ENCODE data around the gene GNAO1. TPM values are rescaled to one million over a fixed set of nuclear protein-coding genes. Genes with fewer than 3 reads are reported as not detected.
A peak's percentile ranks its signal among the peaks of the same experiment; 100 is the strongest.

GNAO1 gene
- total and polyA plus RNA-seq, 4 donors: 34.4 to 331 (median 177) TPM

GRCh38 chr16:56196381-56196780 lies 5.1 kb downstream of the GNAO1 start:
- DNase-seq (ENCODE audit: low read depth in 4 of 6, low spot score in 6 of 6): no peak
- H3K4me1 ChIP-seq (ENCODE audit: control insufficient read depth, insufficient read depth, low read length): peaks cover 17% of the 10 kb centered on the region
- H3K27ac ChIP-seq (ENCODE audit: low read depth, low read length): no peak overlapping the region
- no peaks in the 10 kb centered on the region for H3K9me3 ChIP-seq (ENCODE audit: control insufficient read depth, insufficient read depth, low read length)
- H3K4me3 ChIP-seq (ENCODE audit: low read depth, low read length): no peak overlapping the region
- H3K27me3 ChIP-seq (ENCODE audit: control insufficient read depth, insufficient read depth, low read length): peaks cover 7% of the 10 kb centered on the region
- no peaks in the 10 kb centered on the region for H3K36me3 ChIP-seq (ENCODE audit: control insufficient read depth, insufficient read depth, low read length)
- WGBS (ENCODE audit: insufficient coverage): 87% methylated on average over 4 of the region's 5 CpGs

DNA sequence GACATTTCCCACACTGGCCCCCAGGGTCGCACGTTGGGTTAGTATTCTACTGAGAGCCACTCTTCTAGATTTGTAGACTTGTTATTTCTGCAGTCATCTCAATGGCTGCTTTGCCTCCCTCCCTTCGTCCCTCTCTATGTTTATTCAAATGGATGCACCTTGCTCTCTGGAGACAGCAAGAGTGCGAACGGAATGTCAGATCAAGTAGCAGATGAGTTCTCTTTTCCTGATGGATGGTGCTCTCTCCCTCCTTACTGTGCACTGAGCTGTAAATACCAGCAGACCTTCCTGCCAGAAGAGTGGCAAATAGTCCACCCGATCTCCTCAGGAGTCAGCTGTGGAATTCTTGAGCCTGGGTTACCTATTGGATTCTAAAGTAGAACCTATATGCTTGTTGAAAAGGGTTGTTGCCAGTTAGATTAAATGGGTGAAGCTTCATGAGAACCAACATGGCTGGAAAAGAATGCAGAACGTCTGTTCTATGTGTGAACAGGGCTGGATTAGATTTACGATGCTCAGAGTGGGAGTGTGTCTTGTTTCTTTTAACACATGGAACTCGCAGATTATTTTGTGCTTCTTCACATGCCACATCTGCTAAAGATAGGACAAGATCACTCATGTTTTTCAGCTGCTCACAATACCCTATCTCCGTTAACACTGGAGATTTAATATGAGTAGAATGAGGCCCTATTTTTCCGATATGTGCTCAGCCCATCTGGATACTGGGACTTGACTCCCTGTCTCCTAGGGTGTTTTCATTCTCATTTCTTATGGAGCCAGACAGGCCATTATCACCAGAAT lies 6.1 kb downstream of the GNAO1 start:
- H3K36me3 ChIP-seq (ENCODE audit: control insufficient read depth, insufficient read depth, low read length): no peaks in the 10 kb centered on the region
- no peaks in the 10 kb centered on the region for H3K9me3 ChIP-seq (ENCODE audit: control insufficient read depth, insufficient read depth, low read length)
- peaks cover 17% of the 10 kb centered on the region for H3K4me1 ChIP-seq (ENCODE audit: control insufficient read depth, insufficient read depth, low read length)
- DNase-seq (ENCODE audit: low read depth in 4 of 6, low spot score in 6 of 6): peak in 2 of 6 donors; percentile 15 to 54
- WGBS (ENCODE audit: insufficient coverage): 39% methylated on average over 3 of the region's 11 CpGs
- peaks cover 7% of the 10 kb centered on the region for H3K27me3 ChIP-seq (ENCODE audit: control insufficient read depth, insufficient read depth, low read length)
- H3K4me3 ChIP-seq (ENCODE audit: low read depth, low read length): no peak overlapping the region
- H3K27ac ChIP-seq (ENCODE audit: low read depth, low read length): no peak overlapping the region

DNA sequence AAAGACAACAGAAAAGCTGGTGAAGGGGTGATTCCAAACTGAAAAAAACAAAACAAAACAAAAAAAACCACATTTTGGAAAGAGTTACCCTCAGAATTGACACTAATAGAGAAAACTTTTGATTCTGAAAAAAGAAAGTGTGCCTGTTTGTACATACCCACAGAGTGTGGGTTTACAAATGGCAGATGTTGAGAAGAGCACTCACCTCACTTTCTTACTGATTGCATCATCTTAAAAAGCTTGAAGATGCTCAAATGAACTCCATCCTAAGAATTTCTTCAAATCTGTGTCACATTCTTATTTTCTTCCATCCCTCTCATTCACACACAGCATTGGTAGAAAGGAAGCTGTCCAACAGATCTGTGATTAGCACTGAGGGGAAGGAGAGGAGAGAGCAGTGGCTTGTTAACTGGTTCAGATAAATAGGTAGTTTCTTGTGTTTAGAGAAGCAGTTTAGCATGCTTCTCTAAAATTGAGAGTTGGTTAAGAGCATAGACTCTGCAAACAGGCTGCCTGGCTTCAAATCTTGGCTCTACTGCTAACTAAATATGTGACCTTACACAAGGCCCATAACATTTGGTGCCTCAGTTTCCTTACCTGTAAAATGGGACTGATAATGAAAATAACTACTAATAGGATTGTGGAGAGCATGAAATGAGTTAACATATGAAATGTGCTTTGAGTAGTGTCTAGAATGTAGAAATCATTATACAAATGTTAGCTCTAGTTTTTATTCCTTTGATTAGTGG lies 6.9 kb downstream of the GNAO1 start:
- Histone ChIP-seq H3K27ac (ENCODE audit: low read depth, low read length) (no peak overlapping the region), H3K36me3 (ENCODE audit: control insufficient read depth, insufficient read depth, low read length) (no peaks in the 10 kb centered on the region), H3K9me3 (ENCODE audit: control insufficient read depth, insufficient read depth, low read length) (no peaks in the 10 kb centered on the region), H3K4me1 (ENCODE audit: control insufficient read depth, insufficient read depth, low read length) (peaks cover 17% of the 10 kb centered on the region), H3K4me3 (ENCODE audit: low read depth, low read length) (no peak overlapping the region), H3K27me3 (ENCODE audit: control insufficient read depth, insufficient read depth, low read length) (peaks cover 3% of the 10 kb centered on the region)
- no peak for DNase-seq (ENCODE audit: low read depth in 4 of 6, low spot score in 6 of 6)

GRCh38 chr16:56198755-56199114 lies 7.4 kb downstream of the GNAO1 start:
- no peaks in the 10 kb centered on the region for H3K9me3 ChIP-seq (ENCODE audit: control insufficient read depth, insufficient read depth, low read length)
- WGBS (ENCODE audit: insufficient coverage): 65% methylated on average over 4 of the region's 4 CpGs
- no peak for DNase-seq (ENCODE audit: low read depth in 4 of 6, low spot score in 6 of 6)
- no peak overlapping the region for H3K27ac ChIP-seq (ENCODE audit: low read depth, low read length)
- no peak overlapping the region for H3K4me3 ChIP-seq (ENCODE audit: low read depth, low read length)
- no peaks in the 10 kb centered on the region for H3K36me3 ChIP-seq (ENCODE audit: control insufficient read depth, insufficient read depth, low read length)
- H3K27me3 ChIP-seq (ENCODE audit: control insufficient read depth, insufficient read depth, low read length): no peaks in the 10 kb centered on the region
- peaks cover 14% of the 10 kb centered on the region for H3K4me1 ChIP-seq (ENCODE audit: control insufficient read depth, insufficient read depth, low read length)

GRCh38 chr16:56199164-56199563 lies 7.9 kb downstream of the GNAO1 start:
- no peak overlapping the region for H3K27ac ChIP-seq (ENCODE audit: low read depth, low read length)
- no peak for DNase-seq (ENCODE audit: low read depth in 4 of 6, low spot score in 6 of 6)
- 90% methylated on average over 2 of the region's 2 CpGs for WGBS (ENCODE audit: insufficient coverage)
- no peaks in the 10 kb centered on the region for H3K36me3 ChIP-seq (ENCODE audit: control insufficient read depth, insufficient read depth, low read length)
- H3K4me1 ChIP-seq (ENCODE audit: control insufficient read depth, insufficient read depth, low read length): peaks cover 10% of the 10 kb centered on the region
- H3K9me3 ChIP-seq (ENCODE audit: control insufficient read depth, insufficient read depth, low read length): no peaks in the 10 kb centered on the region
- no peak overlapping the region for H3K4me3 ChIP-seq (ENCODE audit: low read depth, low read length)
- H3K27me3 ChIP-seq (ENCODE audit: control insufficient read depth, insufficient read depth, low read length): no peaks in the 10 kb centered on the region

DNA sequence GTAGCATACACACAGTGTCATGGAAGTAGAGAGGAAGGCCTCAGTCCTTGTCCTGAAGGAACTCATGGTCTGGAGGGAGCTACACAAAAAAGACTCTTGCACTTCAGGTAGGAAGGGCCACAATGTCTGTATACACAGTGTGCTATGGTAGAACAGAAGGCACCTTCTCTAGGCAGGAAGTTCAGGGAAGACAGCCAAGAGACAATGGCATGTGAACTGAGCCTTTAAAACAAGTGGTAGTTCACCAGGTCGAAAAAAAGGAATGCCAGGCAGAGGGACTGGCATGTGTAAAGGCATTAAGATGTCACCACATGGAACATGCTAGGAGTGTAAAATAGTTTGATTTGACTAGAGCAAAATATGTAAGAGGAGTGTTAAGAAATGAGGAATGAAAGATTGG lies 9.7 kb downstream of the GNAO1 start:
- Histone ChIP-seq H3K27me3 (ENCODE audit: control insufficient read depth, insufficient read depth, low read length) (no peaks in the 10 kb centered on the region), H3K36me3 (ENCODE audit: control insufficient read depth, insufficient read depth, low read length) (peaks cover 4% of the 10 kb centered on the region), H3K9me3 (ENCODE audit: control insufficient read depth, insufficient read depth, low read length) (no peaks in the 10 kb centered on the region), H3K4me3 (ENCODE audit: low read depth, low read length) (no peak overlapping the region), H3K27ac (ENCODE audit: low read depth, low read length) (no peak overlapping the region), H3K4me1 (ENCODE audit: control insufficient read depth, insufficient read depth, low read length) (peaks cover 8% of the 10 kb centered on the region)
- DNase-seq (ENCODE audit: low read depth in 4 of 6, low spot score in 6 of 6): no peak
- WGBS (ENCODE audit: insufficient coverage): 81% methylated on average over 1 of the region's 1 CpG

GRCh38 chr16:56202036-56202435 lies 10.7 kb downstream of the GNAO1 start:
- Histone ChIP-seq H3K9me3 (ENCODE audit: control insufficient read depth, insufficient read depth, low read length) (no peaks in the 10 kb centered on the region), H3K36me3 (ENCODE audit: control insufficient read depth, insufficient read depth, low read length) (peaks cover 4% of the 10 kb centered on the region), H3K4me3 (ENCODE audit: low read depth, low read length) (no peak overlapping the region), H3K27ac (ENCODE audit: low read depth, low read length) (no peak overlapping the region), H3K4me1 (ENCODE audit: control insufficient read depth, insufficient read depth, low read length) (peaks cover 8% of the 10 kb centered on the region), H3K27me3 (ENCODE audit: control insufficient read depth, insufficient read depth, low read length) (no peaks in the 10 kb centered on the region)
- peak in 1 of 6 donors; percentile 55 for DNase-seq (ENCODE audit: low read depth in 4 of 6, low spot score in 6 of 6)

DNA sequence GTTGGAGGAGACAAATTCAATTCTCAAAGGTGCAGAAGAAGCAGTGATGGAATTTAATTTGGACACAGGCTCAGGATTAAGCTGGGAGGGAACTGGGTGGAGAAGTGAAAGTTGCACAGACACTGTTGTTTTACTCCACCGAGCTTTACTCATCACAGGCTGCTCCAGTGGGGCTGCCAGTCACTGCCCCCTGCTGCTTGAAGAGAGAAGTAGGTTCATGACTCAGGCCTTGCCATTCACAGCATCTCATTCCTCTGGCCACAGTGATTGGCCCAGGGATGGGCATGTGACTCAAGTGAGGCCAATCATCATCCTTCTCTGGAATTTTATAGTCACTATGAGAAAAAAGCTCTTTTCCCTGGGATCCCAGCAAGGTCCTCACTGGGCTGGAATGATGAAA lies 11.8 kb downstream of the GNAO1 start:
- no peaks in the 10 kb centered on the region for H3K9me3 ChIP-seq (ENCODE audit: control insufficient read depth, insufficient read depth, low read length)
- peaks cover 8% of the 10 kb centered on the region for H3K4me1 ChIP-seq (ENCODE audit: control insufficient read depth, insufficient read depth, low read length)
- 86% methylated on average over 1 of the region's 1 CpG for WGBS (ENCODE audit: insufficient coverage)
- DNase-seq (ENCODE audit: low read depth in 4 of 6, low spot score in 6 of 6): no peak
- H3K27ac ChIP-seq (ENCODE audit: low read depth, low read length): no peak overlapping the region
- H3K4me3 ChIP-seq (ENCODE audit: low read depth, low read length): no peak overlapping the region
- H3K36me3 ChIP-seq (ENCODE audit: control insufficient read depth, insufficient read depth, low read length): peaks cover 4% of the 10 kb centered on the region
- no peaks in the 10 kb centered on the region for H3K27me3 ChIP-seq (ENCODE audit: control insufficient read depth, insufficient read depth, low read length)

DNA sequence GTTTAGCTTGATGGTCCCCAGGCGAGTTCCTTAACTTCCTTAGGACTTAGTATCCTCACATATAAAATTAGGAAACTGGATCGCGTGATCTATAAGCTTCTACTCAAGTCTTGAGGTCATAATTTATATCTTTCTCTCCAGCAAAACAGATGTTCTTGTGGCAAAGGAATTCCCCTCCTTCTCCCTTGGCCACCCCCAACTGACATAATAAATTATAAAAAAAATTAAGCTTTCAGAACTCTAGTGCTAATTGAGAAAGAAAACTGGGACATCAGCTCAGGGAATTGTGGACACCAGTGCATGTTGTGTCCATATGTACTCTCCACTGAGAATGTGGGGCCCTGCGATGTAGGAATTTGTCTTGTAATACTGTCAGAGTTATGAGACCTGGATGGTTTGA lies 13.5 kb downstream of the GNAO1 start:
- H3K27ac ChIP-seq (ENCODE audit: low read depth, low read length): no peak overlapping the region
- no peak for DNase-seq (ENCODE audit: low read depth in 4 of 6, low spot score in 6 of 6)
- H3K27me3 ChIP-seq (ENCODE audit: control insufficient read depth, insufficient read depth, low read length): no peaks in the 10 kb centered on the region
- 92% methylated on average over 4 of the region's 4 CpGs for WGBS (ENCODE audit: insufficient coverage)
- no peak overlapping the region for H3K4me3 ChIP-seq (ENCODE audit: low read depth, low read length)
- peaks cover 4% of the 10 kb centered on the region for H3K36me3 ChIP-seq (ENCODE audit: control insufficient read depth, insufficient read depth, low read length)
- H3K4me1 ChIP-seq (ENCODE audit: control insufficient read depth, insufficient read depth, low read length): peaks cover 4% of the 10 kb centered on the region
- no peaks in the 10 kb centered on the region for H3K9me3 ChIP-seq (ENCODE audit: control insufficient read depth, insufficient read depth, low read length)

GRCh38 chr16:56206951-56207350 lies 15.7 kb downstream of the GNAO1 start:
- peaks cover 4% of the 10 kb centered on the region for H3K36me3 ChIP-seq (ENCODE audit: control insufficient read depth, insufficient read depth, low read length)
- H3K27ac ChIP-seq (ENCODE audit: low read depth, low read length): no peak overlapping the region
- peaks cover 12% of the 10 kb centered on the region for H3K4me1 ChIP-seq (ENCODE audit: control insufficient read depth, insufficient read depth, low read length)
- H3K4me3 ChIP-seq (ENCODE audit: low read depth, low read length): no peak overlapping the region
- WGBS (ENCODE audit: insufficient coverage): no CpG with 5 or more reads among the region's 1 CpG
- DNase-seq (ENCODE audit: low read depth in 4 of 6, low spot score in 6 of 6): no peak
- no peaks in the 10 kb centered on the region for H3K9me3 ChIP-seq (ENCODE audit: control insufficient read depth, insufficient read depth, low read length)
- H3K27me3 ChIP-seq (ENCODE audit: control insufficient read depth, insufficient read depth, low read length): no peaks in the 10 kb centered on the region

Measured in spinal cord (tissue), 10 donors.